Fibroblast of skin of scalp (primary cell): ENCODE results near the gene HRH2.

Experiments
- DNase-seq: peaks from one replicate; pipeline ENCODE4 v3.0.0-alpha.2; 2013

Gene HRH2

DNA sequence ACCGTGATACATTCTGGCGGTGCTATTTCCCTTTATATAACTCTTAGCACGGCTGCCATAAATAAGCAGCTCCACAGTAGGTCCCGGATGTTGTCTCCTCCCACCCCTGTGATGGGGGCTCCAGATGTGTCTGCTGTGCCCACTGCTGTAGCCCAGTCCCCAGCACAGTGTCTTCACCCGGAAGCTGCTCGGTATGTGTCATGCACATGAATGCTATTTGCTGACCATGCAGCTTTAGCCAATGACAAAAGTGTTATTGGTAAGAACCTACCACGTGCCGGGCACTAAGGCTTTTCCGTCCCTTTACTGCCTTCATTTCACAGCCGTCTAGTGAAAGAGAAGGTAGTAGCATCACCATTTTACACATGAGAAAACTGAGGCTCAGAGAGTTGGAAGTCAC, 20.2 kb downstream of the HRH2 start:
- no peak for DNase-seq

DNA sequence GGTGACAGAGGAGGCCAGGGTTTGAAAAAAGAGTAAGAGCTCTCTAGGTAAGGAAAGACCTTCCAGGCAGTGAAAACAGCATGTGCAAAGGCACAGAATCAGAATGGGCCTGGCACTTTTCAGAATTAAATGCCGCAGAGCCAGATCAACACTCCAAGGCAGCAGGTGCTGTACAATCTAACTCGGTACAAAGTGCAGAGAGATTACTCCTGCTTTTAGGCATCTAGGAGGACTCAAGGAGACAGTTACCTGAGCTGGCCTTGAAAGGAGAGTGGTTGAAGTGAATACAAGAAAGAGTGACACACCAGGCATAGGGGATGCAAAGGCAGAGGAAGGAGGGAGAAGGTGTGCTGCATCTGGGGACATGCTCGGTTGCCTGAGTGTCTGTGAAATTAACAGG, 21.5 kb downstream of the HRH2 start:
- no peak for DNase-seq

DNA sequence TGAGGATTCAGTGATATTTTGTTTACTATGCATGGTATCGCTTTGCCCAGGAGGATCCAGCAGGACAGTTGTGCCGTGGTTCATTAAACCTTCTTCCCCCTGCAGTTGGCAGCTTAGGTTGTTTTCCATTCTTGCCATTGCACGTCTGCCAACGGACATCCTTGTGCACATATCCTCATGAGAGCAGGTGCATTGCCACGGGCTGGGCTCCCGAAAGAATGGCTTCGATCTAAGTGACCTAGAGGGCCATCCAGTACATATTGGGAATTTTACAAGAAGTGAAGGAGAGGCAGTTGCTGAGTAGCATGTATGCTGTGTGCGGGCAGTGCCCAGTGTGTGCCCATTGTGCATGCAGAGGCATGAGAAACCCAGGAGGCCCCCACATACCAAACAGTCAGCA, 22.1 kb downstream of the HRH2 start:
- no peak for DNase-seq

DNA sequence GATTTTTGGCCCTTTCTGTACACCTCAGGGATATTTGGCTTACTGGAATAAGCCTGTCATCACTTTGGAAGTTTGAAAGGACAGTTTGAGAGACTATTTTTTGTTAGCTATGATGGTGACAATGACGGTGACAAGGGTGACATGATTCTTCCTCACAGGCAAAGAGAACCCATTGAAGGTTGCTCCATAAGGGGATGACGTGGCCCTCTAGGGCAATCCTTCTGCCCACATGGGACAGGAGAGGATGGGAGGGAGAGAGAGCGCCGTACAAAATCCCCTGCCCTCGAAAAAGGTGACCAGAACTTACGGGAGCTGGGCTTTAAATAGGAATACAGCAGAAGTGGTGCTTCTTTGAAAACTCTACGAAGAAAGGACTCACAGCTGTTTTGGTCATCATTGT, 22.6 kb downstream of the HRH2 start:
- no peak for DNase-seq

DNA sequence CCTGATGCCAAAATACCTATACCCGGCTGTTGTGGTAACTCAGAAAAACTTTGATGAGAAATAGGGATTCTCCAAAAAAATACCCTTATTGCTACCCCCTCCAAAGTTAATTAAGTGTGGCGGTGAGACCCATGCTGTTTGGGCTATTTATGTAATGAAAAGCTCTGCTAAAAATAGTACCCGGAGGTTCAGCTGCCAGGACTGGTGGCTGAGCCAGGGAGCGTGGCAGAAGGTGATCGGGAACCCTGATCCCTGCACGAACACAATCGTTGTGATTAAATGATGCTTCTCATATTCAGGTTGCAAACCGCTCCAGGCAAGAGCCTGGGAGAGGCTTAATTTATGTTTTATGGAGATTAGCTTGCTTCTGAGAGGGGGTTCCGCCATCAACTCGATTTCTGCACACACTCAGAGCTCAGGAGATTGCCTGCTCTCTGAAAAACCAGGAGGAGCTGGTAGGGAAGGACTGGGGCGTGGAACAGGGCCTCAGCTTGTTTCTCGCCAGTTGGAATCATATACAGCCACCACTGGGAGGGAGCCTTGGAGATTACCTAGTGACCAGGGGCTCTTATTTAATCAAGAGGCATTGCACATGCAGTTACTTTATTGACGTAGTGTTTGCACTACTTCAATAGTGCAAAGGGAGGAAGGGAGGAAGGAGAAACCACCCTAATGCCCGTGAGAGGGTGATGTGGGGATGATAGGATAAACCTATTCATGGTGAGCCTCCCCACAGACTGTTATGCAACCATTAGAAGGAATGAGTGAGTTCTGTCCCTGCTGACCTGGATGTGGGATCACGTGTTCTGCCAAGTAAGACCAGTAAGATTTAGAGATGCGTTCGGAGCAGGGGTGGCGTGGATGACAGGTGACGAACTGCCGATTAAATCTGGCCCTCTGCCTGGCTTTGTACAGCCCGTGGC, 23.4 kb downstream of the HRH2 start:
- no peak for DNase-seq

DNA sequence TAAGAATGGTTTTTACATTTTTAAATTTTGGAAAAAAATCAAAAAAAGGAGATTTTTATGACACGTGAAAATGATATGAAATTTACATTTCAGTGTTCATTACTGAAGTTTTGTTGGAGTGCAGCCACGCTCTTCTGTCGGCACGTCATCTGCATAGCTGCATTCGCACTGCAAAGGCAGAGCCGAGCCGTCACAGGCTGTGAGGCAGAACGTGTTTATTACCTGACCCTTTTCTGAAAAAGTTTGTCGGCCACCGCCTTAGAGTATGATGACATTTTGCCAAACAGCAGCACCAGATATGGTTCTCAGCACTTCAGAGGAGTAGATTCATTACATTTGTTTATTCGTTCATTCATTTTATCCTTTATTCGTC, 24.1 kb downstream of the HRH2 start:
- no peak for DNase-seq

DNA sequence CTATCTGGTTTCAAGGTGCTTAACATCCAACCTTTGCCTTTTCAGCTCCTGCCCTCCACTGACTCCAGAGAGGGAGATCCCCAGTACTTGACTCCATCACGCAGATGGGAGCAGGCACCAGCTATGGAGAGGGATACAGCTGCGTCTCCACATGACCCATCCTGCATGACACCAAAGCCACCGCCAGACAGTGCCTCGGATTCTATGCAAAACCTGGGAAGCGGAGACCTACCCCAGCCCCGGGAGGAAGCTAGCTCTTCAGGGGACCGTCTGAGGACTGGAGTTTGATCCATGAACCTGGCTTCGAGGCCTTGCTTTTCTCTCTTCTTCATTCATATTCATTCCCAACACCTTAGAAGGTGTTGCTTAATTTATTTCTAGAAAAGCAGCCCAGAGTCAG, 24.8 kb downstream of the HRH2 start:
- no peak for DNase-seq

DNA sequence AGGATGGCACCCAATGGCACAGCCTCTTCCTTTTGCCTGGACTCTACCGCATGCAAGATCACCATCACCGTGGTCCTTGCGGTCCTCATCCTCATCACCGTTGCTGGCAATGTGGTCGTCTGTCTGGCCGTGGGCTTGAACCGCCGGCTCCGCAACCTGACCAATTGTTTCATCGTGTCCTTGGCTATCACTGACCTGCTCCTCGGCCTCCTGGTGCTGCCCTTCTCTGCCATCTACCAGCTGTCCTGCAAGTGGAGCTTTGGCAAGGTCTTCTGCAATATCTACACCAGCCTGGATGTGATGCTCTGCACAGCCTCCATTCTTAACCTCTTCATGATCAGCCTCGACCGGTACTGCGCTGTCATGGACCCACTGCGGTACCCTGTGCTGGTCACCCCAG, 25.4 kb downstream of the HRH2 start:
- DNase-seq, result no peak

DNA sequence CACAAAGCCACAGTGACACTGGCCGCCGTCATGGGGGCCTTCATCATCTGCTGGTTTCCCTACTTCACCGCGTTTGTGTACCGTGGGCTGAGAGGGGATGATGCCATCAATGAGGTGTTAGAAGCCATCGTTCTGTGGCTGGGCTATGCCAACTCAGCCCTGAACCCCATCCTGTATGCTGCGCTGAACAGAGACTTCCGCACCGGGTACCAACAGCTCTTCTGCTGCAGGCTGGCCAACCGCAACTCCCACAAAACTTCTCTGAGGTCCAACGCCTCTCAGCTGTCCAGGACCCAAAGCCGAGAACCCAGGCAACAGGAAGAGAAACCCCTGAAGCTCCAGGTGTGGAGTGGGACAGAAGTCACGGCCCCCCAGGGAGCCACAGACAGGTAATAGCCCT, 26.1 kb downstream of the HRH2 start:
- no peak for DNase-seq

DNA sequence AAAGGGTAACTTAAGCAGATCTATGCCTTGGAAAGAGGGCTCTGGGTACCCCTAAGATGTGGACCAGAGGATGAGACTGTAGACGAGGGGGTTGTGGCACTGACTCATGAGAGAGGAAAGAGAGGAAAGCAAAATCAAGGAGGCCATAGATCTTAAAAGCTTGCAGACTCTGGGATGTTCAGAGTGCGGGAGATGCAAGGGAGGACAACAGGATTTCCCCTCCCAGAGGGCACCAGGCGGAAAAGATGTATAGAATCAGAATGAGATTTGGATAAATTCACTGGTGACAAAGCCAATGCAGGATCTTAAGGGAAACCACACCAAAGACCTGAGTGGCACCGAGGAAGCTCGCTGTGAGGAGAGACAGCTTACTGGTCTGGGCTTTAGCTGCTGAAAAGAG, 27.1 kb downstream of the HRH2 start:
- DNase-seq, result no peak

DNA sequence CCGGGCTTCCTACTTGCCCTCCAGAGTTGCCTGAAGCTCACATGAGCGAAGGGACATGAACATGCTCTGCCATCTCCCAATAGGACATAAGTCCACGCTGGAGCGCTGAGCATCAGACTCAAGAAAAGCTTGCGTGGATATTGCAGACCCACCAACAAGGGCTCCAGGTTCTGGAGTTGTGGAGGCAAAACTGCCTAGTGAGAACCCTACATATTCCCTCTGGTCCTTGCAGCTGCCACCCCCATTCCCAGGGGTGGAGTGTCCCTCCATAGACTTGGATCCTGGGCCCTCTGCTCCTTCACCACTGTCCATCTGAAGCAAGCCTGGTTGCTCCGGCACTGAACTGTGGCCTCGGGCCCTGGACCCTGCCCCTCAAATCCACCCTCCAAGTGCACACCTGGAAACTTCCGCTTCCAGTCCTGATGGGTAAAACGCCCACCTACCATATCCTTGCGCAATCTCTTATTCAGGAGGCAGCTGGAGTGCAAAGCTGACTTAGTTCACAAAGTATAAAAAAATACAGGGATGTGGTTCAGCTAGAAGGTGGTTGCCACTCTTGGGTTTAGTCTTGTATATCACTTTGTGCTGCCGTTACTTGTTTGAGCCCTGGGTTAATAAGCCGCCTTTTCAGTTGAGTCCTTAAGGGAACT, 28.0 kb downstream of the HRH2 start:
- DNase-seq, result no peak

DNA sequence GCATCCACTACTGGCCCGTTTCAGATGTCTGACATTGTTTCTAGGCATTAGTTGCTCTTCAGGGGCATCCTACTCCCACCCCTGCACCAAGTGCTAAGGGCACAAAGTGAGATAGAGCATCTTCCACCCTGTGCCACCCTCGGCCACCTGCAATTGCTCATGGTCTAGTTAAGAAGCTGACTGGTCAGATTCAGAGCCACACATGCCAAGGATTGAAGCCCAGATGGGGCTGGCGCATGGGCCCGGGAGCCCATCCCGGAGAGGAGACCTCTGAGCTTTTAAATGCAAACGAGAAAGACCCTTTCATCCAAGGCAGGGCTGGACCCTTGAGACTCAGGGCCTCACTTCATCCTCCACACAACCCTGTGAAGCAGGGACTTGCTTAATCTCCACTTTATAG, 28.5 kb downstream of the HRH2 start:
- no peak for DNase-seq

DNA sequence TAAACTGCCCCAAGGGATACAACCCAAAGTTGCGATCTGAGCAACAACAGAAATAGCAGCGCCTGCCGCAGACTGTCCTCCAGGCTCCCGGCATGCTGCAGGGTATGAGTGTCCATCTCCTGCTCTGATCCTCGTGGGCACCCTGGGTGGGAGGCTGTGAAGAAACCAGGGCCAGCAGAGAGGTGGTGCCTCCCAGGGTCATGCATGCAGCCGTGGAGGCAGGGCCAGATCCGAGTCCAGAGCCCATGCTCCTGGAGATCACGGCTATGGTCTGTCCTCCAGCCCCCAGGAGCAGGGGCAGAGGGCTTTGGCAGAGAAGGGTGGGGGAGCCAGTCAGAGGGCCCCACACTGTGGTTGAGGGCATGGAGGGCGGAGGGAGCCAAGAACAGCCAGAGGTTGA, 29.0 kb downstream of the HRH2 start:
- no peak for DNase-seq

DNA sequence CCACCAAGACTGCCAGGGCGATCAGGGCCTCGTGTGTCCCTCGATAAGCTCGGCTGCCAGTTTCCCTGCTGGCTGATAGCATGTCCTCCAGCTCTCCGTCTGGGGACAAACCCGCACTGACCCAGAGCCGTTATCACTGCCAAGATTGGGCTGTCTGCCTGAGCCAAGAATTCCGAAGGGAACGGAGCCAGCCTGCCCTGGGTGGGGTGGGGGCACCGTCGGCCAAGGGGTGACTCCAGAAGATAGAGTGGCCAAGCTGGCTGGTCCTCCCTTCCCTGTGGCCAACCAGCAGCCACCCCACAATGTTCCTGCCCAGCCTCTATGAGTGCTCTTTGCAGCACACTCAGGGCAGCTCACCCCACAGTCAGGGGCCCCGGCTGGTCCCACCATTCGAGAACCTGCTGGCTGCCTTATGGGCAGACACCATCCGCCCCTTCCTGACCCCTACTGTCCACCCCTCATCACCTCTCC, 29.4 kb downstream of the HRH2 start:
- no peak for DNase-seq

DNA sequence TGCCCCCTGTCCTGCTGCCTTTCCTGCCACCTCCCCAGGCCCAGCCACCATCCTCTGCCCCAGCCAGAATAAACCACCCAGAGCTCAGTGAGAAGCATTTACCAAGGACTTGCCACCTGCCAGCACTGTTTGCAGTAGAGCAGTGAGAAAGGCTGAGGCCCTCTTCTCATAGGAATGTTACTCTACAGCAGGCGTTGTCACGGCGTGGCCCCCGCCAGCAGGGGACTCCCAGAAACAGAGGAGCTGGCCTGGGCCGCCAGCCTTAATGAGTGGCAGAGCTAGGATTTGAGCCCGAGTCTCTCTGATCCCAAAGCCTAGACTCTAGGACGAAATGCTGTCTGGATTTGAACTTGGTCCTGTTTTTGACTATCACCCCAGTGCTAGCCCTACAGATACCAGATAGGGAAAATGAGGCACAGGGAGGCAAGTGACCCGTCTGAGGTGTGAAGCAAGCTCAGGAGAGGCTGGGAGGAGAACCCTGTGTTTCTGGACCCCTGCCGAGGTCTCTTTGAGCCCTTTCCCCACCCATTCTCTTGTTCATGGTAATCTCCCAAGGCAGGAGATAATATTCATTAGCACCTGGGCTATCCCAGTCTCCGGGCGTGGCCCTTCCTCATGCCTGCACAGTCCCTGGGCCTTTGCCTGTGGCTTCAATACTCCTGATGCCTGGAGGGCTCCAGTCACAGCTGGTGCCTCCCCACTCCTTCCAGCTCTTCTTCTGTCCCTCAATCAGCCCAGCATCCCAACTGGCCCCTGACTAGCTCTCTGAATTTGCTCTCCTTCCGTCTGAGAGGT, 30.7 kb downstream of the HRH2 start:
- no peak for DNase-seq

DNA sequence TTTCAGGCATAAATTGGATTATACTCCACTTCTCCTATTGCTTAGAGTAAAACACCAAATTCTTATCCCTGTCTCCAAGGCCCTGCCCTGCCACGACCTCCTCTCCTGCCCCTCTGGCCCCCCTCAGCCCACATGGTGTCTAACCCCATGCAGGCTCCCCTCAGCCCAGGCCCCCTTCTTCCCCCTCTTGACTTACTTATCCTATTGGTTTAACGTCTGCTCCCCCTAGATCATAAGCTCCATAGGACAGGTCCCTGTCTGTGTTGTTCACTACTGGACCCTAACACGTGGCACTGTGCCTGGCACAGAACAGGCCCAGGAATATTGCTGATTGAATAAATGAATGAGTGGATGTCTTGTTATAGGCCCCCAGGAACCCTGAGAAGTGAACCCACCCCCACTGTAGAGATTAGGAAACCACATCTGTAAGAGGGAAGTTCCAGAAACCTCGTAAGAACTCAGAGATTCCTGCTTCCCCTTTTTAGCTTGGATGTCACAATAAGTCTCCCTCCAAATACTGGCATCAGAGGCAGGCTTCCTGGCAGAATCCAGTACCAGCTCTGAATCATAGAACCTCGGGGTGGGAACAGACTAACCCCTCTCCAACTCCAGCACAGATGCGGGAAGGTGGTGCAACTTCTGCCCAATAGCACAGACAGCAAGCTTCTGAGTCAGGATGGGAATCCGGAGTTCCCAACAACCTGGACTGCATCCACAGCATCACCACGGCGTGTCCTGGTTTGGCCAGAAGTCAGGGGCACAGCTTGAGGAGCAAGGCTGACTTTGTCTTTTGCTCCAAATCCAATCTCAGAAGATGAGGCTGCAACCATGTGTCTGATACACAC, 31.5 kb downstream of the HRH2 start:
- DNase-seq, result no peak

DNA sequence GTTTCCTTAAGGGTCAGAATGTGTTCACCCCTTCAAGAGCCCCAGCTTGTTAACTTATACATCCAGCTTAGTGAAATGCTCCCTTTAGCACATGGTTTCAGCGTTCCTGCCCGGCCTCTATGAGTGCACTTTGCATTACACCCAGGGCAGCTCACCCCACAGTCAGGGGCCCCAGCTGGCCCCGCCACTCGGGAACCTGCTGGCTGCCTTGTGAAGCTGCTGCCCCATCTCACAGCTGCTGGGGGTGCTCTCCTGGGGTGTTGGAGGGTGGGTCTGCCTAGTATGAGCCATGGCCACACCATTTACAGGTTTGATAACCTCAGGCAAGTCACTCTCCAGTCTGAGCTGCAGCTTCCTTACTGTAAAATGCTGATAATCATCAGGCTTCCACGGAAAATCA, 32.2 kb downstream of the HRH2 start:
- no peak for DNase-seq

DNA sequence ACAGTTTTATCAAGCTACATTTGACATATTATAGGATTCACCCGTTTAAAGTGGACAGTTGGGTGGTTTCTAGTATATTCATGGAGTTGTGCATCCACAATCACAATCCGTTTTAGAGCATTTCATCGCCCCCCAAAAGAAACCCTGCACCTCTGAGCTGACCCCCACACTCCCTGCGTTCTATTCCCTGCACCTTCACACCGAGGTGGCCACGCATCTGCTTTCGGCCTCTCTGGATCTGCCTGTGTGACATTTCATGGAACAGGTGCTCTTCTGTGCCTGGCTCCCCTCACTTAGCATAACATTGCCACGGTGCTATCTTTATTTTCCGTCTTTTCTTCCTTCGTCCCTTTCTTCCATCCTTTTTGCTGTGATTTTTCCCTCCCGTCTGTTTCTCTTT, 32.7 kb downstream of the HRH2 start:
- DNase-seq, result no peak

DNA sequence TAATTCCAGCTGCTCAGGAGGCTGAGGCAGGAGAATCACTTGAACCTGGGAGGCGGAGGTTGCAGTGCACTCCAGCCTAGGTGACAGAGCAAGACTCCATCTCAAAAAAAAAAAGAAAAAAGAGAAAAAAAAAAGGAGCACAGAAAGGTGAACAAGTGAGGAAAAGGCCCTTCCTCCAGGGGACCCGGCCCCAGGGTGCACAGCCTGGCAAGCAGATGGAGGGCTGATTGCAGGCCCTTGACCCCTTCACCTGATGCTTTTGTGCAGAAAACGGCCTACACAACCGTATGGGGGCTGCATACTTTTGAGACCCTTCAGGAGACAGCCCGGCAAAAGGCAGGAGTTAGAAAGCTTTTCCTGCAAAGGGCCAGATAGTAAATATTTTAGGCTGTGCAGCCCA, 33.9 kb downstream of the HRH2 start:
- DNase-seq, result no peak

DNA sequence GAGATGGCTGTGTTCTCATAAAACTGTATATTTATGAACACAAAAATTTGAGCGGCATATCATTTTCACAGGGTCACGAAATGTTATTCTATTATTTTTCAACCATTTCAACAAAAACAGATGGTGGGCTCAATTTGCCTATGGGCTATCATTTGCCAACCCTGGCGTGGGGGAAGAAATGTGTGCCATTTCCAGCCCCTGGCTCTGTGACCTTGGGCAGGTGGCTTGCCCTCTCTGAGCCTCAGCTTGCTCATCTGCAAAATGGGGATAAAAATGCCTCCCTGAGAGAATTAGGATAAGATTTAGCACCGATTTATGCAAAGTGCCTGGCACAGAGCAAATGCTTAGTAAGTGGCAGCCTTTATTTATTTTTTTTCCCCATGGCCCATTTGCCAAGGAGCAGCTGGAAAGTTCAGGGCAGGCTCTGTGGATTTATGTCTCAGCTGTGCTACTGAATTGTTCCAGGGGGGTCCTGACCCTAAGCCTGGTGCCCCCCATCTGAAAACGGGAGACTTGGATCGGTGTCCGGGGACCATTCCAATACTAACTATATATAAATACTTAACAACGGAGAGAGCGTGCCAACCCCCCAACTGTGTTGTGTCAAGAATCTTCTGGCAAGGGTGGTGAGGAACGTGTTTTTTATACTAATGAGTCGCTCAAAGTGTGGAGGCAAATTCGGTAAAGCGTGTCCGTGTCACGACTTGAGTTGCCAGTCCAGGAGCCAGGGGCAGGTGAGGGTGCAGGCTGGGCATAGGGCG, 34.5 kb downstream of the HRH2 start:
- DNase-seq, result no peak

DNA sequence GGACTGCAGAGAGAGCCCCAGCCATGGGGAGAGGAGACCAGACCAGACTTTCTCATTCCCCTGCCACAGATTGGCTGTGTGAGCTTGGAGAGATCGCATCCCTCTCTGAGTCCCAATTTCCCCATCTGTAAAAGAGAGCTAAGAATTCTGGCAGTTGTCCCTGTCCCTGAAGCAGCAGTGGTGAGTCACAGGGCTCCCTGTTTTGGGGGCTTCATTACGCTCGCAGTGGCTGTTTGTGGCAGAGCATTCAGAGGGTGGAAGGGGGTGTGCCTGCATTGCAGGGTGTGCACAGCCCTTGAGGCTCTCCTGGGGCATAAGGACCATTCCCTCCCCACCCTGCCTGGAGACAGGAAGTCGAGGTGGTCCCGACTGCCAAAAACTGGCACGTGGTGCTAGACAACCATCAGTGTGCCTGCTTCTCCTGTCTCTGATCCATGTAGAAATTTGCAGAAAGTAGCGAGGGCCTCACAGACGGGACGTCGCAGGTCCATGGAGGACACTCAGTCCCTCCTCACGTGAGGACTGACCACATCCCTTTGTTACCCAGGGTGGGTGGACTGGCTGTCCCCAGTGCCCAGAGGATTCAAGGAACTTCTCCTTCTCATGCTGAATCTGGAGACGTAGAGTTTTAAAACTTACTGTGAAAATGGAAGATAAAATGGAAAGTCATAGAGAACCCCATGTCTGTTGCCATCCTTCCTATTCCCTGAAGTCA, 35.3 kb downstream of the HRH2 start:
- no peak for DNase-seq
